ENCODE data around the gene UTF1.

UTF1 gene

DNA sequence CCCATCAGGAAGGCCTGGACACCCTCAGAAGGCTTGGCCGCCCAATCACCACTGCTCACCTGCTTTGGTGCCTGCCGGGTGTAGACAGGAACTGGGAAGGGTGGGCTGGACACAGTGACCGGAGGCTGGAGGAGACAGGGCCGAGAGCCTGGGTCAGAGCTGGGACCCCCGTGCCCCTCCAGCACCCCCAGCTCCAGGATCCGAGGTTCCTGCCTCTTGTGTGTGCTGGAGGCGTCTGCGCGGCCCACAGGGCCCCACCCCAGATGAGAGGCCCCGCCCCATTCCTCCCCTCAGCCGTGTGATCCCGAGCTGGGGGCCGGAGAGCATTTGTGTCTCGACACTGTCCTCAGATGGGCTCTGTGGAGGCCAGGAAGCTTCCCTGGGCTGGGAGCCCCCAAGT lies 37.3 kb downstream of the UTF1 start:
- no peak for DNase-seq

DNA sequence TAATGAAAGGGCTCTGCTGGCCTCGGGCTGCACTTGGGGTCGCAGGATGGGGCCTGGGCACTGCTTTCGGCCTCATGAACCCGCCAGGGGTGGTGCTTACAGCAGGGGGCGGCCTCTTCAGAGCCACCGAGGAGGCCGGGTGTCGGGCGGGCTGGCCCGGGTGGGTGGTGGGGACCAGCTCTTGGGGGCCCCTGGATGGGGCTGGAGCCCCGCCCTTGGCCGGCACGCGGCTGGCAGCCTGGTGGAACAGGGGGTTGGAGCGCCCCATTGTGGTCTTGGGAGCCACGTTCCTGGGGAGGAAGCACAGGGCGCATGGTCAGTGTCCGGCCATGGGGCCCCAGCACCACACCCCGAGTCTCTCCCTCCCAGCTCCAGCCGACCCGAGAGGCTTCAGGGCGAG lies 37.8 kb downstream of the UTF1 start:
- no peak for DNase-seq

- no peak for DNase-seq
Measured at GRCh38 chr10:133268532-133268931, 38.5 kb downstream of the UTF1 start.

DNA sequence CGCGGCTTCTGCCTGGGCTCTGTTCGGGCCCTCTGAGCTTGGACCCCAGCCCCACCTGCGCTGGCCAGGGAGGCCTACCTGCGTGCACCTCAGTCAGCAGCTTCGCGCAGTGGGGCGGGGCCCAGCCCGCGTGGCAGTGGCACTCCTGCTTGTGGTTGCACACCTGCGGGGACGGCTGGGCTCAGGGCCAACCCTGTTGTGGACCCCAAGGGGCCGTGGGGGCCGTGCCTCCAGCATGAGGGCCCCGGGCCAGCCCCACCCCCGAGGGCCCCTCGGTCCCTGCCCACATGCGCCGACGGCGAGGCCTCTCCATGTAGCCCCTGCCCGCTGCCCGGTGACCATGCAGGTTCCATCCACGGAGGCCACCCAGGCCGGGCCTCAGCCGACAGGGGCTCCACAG lies 39.4 kb downstream of the UTF1 start:
- DNase-seq, result no peak

- no peak for DNase-seq
Measured at GRCh38 chr10:133270204-133270603, 40.2 kb downstream of the UTF1 start.

DNA sequence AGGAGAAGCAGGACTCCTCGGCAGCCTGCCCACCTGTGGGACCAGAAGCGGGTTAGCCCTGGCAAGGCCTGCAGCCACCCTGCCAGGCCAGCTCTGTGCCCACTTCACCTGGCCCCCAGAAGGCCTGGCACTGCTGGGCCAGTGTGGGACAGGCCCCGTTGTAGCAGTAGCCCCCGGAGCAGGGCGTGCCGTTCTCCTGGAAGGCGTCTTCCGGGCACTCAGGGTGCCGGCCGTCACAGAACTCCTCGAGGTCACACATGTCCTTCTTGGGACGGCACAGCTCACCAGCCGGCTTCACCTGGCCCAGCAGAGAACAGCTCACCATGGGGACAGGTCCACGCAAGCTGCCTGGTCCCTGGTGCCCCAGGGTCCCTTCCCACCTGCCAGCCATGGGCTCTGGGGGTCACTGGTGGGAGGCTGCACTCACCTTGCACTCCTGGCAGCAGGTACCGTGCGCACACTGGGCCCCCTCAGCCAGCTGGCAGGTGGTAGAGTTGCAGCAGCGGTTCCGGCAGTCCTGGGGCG lies 40.8 kb downstream of the UTF1 start:
- no peak for DNase-seq

DNA sequence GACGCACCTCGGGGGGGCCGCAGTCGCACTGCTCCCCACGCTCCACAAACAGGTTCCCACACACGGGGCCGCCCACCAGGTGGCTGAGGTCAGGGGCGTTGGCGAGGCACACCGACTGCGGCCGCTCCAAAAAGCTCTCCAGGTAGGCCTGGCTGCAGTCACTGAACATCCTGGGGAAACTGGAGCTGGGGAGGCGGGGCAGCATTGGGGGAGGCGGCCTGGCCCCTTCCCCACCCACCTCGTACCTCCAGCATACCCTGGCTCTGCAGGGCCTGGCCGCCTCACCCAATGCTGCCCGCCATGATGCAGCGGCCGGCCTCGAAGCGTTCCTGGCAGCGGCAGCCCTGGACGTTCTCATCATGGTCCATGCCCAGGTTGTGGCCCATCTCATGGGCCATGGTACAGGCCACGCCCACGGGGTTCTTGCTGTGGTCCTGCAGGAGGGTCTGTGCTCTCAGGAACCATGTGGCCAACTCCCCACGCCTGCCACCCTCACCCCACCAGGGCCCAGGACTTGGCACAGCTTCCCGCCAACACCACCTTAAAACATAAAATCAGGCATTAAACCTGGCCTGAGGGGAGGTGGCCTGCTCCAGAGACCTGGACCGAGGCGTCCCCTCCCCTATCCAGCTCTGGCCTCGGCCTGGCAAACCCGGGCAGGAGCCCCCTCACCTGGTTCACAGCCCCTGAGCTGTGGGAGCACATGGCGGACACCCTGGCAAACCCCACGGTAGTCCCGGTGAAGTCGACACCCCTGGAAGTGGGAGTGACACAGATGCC lies 41.7 kb downstream of the UTF1 start:
- no peak for DNase-seq

DNA sequence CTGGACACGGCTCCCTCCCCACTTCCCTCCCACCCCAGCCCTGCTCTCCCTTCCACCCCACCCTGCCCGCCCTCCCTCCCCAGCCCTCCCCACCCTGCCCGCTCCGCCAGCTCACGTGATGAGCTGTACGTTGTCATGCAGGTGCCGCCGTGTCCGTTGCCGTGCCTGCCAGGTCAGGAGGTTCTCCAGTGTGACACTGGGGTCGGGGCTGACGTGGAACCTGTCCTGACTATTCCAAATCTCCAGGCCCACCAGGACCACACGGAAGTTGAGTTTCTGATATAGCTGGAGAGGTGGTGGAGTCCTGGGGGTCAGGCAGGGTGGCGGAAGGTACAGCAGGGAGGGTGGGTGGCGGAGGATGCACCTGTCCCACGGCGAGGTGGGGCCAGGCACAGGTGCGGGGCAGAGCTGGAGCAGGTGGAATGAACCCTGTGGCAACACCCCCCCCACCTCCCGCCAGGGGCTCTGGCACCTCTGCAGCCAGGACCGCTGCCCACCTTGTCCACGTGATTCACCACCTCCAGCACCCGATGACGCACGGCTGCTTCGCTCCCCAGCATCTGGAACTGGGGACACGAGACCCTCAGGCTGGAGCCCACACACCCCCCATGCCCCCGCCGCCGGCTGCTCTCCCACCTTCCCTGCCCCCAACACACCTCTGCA lies 42.4 kb downstream of the UTF1 start:
- DNase-seq, result no peak

GRCh38 chr10:133272964-133273420 lies 43.0 kb downstream of the UTF1 start:
- no peak for DNase-seq

DNA sequence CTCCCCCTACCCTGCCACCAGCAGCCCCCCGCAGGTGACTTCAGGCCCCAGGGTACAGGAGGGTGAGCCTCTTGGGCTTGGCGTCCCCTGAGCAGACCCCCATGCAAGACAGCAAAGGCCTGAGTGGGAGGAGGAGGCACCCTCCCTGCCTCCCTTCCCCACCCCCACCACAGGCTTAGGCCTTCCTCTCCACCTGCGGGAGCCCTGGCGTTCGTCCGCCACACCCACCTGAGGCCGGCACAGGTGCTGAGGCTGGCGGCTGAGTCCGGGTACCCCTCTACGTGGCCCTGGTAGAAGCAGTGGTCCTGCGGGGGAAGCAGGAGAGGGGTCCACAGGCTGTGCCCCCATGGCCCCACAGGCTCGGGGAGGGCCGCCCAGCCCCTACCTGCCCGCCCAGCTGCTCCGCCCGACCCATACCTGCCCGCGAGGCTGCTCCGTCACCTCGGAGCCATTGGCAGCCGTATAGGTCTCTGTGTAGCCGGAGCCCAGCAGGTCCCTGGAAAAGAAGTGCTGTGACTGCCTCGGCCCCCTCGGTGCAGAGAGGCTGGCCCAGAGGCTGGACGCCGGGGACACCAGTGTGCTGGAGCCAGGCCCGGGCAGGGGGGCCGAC lies 43.6 kb downstream of the UTF1 start:
- DNase-seq, result no peak

DNA sequence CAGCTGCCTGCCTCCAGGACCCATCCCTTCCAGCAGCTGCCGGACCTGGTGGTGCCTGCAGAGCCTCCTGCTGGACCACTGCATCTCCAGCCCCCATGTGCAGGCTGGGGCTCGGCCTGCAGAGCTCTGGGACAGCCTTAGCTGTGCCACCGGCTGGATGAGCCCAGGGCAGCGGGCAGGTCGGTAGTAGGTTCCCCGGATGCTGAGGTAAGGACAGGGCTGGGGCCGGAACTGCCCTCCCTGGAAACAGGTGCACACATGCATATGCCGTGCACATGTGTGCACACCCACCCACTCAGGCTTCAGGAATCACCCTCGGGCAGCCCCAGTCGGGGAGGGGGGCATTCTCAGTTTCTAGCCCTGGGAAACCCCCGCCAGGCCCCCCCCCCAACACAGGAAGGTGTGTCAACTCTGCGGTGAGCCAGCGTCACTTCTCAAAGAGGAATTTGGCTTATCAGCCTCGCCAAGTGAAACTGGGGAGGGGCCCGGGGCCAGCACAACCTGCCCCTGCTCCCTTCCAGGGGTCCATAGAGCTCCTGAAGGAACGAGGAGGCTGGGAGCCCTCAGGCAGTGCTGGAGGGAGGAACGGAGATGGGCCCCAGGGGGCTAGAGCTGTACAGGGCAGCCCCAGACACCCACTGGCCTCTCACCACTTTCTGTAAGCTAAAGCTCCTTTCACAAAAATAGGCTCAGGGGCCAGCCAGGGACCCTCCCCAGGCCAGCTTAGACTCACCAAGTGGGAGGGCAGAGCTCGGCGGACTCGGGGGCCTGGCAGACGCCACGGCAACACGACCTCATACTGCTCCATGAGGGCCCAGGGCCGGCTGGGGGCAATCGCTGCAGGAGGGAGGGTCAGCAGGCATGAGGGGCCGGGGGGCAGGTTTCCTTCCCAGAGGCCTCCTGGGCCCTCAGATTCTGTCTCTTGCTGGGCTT lies 45.0 kb downstream of the UTF1 start:
- DNase-seq, result no peak

GRCh38 chr10:133275684-133276092 lies 45.7 kb downstream of the UTF1 start:
- no peak for DNase-seq

DNA sequence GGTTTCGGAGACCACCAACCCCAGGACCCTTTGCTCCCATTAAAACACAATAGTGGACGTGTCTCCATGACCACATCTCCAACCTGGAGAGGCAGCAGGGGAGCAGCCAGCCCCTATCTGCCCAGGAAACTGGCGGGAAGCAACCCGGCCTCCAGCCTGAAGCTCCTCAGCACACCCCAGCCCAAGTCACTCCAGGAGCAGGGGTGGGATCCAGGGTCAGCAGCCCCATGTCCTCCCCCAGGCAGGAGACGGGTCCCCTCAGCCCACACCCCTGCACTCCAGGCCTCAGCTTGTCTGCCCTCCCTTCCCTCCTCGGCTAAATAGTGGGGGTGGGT lies 46.0 kb downstream of the UTF1 start:
- DNase-seq, result no peak

DNA sequence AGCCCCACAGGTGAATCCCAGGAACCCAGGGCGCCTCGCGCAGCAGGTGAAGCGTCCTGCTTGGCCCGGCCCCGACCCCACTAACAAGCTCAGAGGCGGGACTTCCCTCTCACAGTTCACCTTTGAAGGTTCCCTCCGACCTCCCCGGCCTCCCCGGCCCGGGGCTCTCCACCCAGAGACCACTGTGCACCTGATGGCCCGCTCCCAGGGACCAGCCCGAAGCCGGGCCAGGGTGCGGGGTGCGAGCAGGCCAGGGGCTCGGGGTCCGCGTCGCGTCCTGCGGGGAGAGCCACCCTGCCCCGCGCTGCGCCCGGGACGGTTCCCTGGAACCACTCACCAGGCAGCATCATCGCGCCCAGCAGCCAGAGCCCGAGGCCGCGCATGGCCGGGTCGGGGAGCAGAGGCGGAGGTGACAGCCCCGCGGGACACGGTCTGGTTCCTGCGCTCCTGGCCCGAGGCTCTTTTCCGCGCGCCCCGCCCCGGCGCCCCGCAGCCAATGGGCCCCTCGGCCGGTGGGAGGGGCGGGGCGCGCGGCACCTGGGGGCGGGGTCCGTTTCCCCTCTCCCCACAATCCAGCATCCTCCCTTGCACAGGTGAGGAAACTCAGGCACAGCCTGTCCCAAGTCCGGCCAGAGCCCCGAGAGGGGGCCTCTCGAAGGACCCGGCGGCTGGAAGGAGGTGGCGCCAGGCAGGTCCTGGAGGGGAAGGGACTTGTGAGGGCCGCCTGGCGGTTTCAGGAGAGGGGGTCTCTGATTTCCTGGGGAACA lies 46.6 kb downstream of the UTF1 start, which contains the start of gene ADAM8:
ADAM8 (minus strand) TSS at position 434 of the 767 bp plus-strand sequence; CDS start at position 383, 51 bp downstream.
- DNase-seq, result no peak

DNA sequence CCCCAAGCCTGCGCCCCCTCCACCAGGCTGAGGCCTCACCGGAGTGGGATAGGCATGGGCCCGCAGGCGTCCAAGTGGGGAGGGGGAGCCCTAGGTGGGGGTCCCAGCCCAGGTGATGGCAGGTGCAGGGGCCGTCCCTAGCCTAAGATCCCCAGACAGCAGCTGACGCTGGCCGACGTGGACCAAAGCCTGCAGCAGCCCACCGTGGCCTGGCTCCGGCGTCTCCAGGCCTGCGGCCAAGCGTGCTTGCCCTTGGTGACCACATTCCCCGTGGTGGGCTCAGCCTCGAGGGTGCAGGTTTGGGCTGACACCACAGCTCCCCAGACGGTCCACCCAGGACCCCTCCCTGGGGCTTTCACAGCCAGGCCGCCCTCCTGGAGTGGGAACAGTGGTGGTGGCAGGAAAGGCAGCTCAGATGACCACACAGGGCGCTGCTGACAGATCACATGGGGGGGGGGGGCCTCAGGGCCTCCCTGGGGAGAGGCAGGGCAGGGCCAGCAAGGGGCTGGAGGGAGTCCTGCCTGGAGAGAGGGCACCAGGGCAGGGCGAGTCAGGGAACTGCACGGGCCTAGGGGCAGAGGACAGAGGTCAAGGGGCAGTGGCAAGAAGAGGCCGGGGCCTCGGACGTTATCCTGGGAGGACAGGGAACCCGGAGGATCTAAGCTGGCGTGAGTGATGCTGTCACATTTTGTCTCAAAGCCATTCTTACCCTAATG lies 47.4 kb downstream of the UTF1 start:
- DNase-seq, result no peak

GRCh38 chr10:133277993-133278576 lies 48.1 kb downstream of the UTF1 start:
- no peak for DNase-seq

- DNase-seq, result peak; percentile 11
Measured at GRCh38 chr10:133278577-133279265, 48.7 kb downstream of the UTF1 start.

DNA sequence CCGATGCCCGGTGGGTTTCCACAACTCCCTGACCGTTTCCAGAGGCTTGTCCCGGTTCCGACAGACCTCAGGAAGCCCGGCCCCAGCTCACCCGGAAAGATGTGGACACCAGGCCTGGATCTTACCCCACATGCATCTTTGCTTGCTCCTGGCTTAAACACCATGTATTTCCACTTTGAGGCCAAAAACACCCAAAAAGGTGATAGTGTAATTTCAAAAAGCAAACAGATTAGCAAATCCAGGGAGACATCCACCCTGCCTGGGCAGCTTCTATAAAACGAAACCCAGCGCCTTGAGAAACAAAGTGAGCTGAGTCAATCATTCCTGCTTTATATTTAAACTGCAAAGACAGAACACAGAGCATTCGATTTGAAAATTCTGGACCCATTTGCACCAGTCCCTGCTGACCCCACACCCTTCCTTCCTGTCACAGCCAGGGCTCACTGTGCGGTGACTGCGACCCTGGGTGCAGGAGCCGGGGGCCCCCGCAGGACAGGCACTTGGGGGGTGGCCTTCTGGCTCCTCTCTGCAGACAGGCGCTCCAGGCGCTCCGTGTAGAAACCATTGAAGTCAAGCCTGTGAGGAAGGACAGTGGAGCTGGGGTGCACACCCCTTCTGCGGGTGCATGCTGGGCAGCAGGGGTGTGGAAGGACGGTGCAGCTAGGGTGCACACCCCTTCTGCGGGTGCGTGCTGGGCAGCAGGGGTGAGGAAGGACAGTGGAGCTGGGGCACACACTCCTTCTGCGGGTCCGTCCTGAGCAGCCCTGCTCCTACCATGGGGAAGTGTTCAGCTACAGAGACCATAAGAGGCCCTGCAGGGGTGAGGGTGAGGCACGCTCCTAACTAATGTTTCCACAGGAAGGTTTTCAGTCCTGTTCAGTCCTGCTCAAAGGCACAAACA lies 49.6 kb downstream of the UTF1 start:
- no peak for DNase-seq
